ENCODE data around the gene ZNF236.
A peak's percentile ranks its signal among the peaks of the same experiment; 100 is the strongest.
"Not testable (repeated sequence)": the region's sequence is repeated elsewhere in the genome, so short reads cannot be mapped to it uniquely, and the experiment has no call there.

ZNF236 gene

GRCh38 chr18:76822506-76823160 lies at the start of gene ZNF236:
Gene ZNF236, plus strand, starts transcription at chr18:76822557. Its CDS starts 51 bp downstream, at chr18:76822608.
- DNase-seq (ENCODE audit: low read depth in 2 of 2), result peak; percentile 34 to 70

GRCh38 chr18:76772665-76773064 lies 49.7 kb upstream of the ZNF236 start:
- DNase-seq (ENCODE audit: low read depth in 2 of 2), result no peak

- DNase-seq (ENCODE audit: low read depth in 2 of 2), result not testable (repeated sequence)
Measured at GRCh38 chr18:76777036-76777435, 45.3 kb upstream of the ZNF236 start.

DNA sequence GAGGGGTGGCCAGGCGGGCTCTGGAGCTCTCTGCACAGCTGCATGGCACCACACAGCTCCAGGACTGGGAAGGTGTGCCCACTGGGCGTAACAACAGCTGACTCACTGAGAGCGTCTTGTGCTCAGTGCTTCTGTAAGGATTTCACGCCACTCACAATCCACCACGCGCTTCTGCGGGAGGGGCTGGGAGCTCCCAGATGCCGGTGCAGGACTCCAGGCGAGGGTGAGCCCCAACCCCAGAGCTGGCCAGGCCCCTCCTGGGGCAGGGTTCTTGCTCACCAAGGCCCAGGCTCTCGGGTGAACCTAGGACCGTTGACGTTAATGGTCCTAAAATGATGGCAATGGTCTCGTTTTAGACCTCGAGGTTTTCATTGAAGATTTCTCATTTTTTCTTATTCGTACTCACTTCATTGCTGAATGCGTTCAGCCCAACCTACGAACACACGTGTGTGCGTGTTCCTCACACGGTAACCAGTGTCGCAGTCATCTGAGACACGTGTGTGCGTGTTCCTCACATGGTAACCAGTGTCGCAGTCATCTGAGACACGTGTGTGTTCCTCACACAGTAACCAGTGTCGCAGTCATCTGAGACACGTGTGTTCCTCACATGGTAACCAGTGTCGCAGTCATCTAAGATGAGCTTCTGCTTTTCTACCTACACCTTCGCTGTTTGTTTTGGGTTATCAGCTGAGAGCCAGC lies 38.4 kb upstream of the ZNF236 start:
- no peak for DNase-seq (ENCODE audit: low read depth in 2 of 2)

GRCh38 chr18:76785872-76786271 lies 36.5 kb upstream of the ZNF236 start:
- DNase-seq (ENCODE audit: low read depth in 2 of 2), result no peak

GRCh38 chr18:76788571-76789317 lies 33.6 kb upstream of the ZNF236 start:
- no peak for DNase-seq (ENCODE audit: low read depth in 2 of 2)

- no peak for DNase-seq (ENCODE audit: low read depth in 2 of 2)
Measured at GRCh38 chr18:76791106-76791505, 31.3 kb upstream of the ZNF236 start.

DNA sequence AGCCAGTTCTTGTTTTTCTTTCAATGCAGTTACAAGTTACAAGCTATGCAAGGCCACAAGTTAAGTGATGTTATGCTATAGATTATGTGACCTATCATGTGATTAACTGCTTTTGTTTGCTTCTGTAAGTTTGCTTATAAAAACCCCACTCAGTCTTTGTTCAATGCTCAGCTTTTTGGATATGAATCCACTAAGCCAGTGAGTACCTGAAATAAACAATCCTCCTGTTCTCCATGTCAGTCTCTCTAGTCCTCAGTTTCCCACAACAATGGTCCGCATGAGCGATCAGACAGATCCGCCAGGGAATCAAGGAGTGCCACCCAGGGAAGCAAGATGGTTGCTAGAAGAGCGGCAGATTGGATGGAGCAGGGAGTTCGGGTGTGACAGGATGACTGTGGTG lies 30.7 kb upstream of the ZNF236 start:
- DNase-seq (ENCODE audit: low read depth in 2 of 2), result no peak

- DNase-seq (ENCODE audit: low read depth in 2 of 2), result no peak
Measured at GRCh38 chr18:76794326-76794725, 28.0 kb upstream of the ZNF236 start.

DNA sequence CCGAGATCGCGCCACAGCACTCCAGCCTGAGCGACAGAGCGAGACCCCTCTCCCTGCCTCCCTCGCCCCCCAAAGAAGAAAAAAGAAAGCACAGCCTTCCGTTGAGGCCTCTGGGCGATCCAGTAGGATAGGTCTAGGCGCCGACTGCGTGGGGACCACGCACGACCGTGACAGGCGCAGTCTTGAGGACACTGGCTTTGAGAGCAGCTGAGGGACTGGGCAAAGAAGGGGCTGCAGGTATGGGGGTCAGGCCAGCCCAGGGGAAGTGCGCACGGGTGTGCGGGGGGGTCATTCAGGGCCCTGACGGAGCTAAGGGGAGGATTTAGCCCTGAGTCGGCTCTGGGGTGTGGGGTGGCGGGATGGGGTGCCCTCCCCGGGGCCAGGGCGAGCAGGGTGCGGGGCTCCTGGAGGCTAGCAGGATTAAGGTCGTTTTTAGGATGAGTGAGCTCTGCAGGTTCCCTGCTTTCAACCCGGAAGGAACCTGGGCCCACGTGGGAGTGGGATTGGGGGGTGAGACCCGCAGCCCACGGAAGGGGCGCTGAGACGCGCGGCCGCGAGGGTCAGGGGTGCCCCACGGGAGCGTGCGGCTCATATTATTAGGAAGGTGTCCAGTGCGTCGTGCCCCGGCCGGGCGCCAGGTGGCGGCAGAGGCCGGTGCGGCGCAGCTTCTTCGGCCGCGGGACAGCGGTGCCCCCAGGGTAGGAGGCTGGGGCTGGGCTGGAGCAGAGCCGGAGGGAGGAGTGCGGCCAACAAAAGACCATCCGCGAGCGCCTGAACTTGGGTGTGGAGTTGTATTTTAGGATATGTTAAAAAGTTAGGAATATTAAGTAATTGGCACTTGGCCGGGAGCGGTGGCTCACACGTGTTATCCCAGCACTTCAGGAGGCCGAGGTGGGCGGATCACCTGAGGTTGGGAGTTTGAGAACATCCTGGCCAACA lies 20.5 kb upstream of the ZNF236 start:
- peak in 1 of 2 donors; percentile 21 for DNase-seq (ENCODE audit: low read depth in 2 of 2)

GRCh38 chr18:76803413-76803812 lies 18.9 kb upstream of the ZNF236 start:
- no peak for DNase-seq (ENCODE audit: low read depth in 2 of 2)

DNA sequence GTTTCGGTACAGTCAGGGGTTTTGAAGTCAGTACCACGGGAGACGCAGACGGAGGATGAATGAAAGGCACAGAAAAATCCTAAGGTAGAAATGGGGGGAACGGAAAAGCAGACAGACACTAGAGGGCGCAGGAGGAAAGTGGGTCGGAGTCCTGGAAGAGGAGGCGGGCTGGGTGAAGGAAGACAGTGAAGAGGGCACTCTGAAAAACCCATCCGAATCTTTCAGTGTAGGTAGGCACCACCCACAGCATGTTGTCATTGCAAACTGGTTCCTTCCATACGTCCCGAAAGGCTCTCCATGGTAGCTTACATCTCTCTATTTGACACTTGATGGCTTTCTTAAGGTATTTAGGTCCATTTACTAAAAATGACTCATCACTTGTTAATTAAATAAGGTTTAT lies 18.5 kb upstream of the ZNF236 start:
- peak; percentile 53 for DNase-seq (ENCODE audit: low read depth in 2 of 2)

GRCh38 chr18:76805221-76805620 lies 17.1 kb upstream of the ZNF236 start:
- no peak for DNase-seq (ENCODE audit: low read depth in 2 of 2)

DNA sequence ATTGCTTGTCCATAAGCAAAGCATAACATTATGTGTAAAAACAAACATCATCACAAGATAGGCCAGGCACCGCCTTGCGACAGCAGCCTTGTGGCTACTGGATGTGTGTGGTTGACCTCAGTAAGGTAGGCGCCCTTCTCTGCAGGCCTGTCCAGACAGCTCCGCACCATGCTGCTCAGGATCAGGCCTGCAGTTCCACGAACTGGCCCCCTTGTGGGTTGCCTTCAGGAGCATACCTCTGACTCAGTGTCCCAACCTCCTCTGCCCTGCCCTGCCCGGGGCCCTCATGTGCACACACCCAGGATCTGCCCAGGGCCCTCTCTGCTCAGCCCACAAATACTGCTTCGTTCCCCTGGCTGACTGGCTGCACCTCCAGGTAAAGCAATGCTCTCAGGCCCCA lies 16.1 kb upstream of the ZNF236 start:
- no peak for DNase-seq (ENCODE audit: low read depth in 2 of 2)

- DNase-seq (ENCODE audit: low read depth in 2 of 2), result no peak
Measured at GRCh38 chr18:76808561-76808960, 13.8 kb upstream of the ZNF236 start.

DNA sequence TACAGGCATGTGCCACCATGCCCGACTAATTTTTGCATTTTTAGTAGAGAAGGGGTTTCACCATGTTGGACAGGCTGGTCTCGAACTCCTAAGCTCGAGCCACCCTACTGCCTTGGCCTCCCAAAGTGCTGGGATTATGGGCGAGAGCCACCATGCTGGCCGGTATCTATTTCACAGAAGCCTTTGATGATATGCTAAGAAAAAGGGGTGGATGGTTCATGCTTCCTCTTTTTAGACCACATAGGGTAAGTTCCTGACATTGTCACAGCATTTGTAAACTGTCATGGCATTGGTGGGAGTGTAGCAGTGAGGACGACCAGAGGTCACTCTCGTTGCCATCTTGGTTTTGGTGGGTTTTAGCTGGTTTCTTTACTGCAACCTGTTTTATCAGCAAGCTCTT lies 10.8 kb upstream of the ZNF236 start:
- DNase-seq (ENCODE audit: low read depth in 2 of 2), result not testable (repeated sequence)

- DNase-seq (ENCODE audit: low read depth in 2 of 2), result no peak
Measured at GRCh38 chr18:76814256-76814655, 8.1 kb upstream of the ZNF236 start.

DNA sequence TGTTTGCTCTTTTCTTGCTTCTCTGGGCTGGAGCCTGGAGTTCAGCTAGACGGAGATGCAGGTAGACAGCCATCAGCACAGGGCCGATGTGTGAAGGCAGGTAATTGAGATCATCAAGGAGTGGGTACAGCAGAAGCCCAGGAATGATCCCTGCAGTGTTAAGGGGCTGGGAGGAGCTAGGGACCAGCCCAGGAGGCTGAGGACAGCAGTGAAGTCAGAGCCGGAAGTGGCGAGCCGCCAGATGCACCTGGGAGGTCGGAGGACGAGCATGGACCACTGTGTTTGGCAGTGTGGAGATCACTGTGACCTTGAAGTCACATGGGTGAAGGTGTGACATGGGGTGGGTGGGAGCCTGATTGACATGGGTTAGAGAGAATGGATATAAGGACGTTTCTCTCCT lies 6.2 kb upstream of the ZNF236 start:
- DNase-seq (ENCODE audit: low read depth in 2 of 2), result no peak

DNA sequence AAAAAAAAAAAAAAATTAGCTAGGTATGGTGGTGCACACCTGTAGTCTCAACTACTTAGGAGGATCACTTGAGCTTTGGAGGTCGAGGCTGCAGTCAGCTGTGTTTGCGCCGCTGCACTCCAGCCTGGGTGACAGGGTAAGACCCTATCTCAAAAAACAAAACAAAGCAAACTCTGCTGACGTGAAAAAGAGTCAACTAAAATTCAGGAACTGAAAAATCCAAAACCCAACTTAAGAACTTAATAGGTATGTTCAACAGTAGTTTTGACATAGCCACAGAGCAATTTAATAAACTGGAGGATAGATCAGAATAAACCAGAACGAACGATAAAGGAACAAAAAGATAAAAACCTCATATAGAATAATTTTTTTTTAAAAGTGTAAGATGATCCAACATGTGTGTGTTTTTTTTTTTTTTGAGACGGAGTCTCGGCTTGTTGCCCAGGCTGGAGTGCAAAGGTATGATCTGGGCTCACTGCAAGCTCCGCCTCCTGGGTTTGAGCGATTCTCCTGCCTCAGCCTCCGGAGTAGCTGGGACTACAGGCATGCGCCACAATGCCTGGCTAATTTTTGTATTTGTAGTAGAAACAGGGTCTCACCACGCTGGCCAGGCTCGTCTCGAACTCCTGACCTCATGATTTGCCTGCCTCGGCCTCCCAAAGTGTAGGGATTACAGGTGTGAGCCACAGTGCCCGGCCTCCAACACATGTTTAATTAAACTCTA lies 4.3 kb upstream of the ZNF236 start:
- DNase-seq (ENCODE audit: low read depth in 2 of 2), result no peak

DNA sequence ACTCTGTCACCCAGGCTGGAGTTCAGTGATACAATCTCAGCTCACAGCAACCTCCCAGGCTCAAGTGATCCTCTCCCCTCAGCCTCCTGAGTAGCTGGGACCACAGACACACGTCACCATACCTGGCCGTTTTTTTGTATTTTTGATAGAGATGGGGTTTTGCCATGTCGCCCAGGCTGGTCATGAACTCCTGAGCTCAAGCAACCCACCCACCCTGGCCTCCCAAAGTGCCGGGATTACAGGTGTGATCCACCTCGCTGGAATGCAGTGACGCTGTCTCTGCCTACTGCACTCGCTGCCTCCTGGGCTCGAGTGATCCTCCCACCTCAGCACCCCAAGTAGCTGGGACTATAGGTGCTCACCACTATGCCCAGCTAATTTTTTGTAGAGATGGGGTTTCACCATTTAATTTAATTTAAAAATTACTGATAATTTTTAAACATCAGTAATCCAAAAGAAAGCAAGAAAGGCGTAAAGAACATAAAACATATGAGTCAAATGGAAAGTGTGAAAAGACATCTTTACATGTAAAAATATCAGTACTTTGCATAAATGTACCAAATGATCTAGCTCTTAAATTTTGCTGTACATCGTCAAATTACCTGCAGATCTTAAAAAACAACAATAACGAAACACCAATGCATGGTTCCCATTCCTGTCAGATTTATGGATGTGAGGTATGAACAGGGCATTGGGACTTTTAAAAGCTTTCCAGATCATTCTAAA lies 2.8 kb upstream of the ZNF236 start:
- DNase-seq (ENCODE audit: low read depth in 2 of 2), result no peak
